ENCODE results near the gene TUSC2. TPM values are rescaled to one million over a fixed set of nuclear protein-coding genes. Genes with fewer than 3 reads are reported as not detected.

The TUSC2 gene
- total and polyA plus RNA-seq, 10 of the 15 experiments (the other 5 are each of a cell fraction or from before 2014, with no cell fraction given), result 4.0 to 73.8 (median 34.3) TPM

DNA sequence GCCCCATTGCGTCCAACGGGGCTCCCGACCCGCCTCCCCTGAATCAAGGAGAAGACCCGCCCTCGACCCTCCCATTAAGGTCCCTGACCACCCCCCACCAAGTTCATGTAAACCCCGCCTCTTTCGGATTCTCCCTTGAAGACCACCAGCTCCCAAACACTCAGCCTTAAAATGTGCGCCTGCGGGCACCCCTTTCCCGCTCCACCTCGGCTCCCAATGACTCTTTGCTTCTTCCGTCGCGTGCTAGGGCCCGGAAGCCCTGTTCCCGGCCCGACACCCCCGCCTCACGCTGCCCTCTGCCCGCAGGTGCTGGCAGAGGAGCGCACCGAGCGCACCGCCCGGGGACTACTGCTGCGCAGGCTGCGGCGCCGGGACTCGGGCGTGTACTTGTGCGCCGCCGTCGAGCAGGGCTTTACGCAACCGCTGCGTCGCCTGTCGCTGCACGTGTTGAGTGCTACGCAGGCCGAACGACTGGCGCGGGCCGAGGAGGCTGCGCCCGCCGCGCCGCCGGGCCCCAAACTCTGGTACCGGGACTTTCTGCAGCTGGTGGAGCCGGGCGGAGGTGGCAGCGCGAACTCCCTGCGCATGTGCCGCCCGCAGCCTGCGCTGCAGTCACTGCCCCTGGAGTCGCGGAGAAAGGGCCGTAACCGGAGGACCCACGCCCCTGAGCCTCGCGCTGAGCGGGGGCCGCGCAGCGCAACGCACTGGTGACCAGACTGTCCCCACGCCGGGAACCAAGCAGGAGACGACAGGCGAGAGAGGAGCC lies 51.8 kb downstream of the TUSC2 start:
- WGBS (ENCODE audit: insufficient coverage, insufficient replicate concordance, low lambda C conversion rate, missing lambda C conversion rate), result 19% methylated on average over 76 of the region's 79 CpGs

More for the DNA sequence above, 51.8 kb downstream of the TUSC2 start:
- Histone ChIP-seq H3K27me3 (replicated peaks in 1 of 2; ENCODE audit: control insufficient read depth in 2 of 2, insufficient read depth in 2 of 2, low read length in 1 of 2) (peaks cover 7 to 8% of the 10 kb centered on the region in 2 experiments; a peak in 3 of 4 replicates), H2AFZ (ENCODE audit: control insufficient read depth, low read depth, low read length) (no peak overlapping the region), H3K9ac (ENCODE audit: control insufficient read depth, insufficient read depth, low read length) (no peak overlapping the region), H3K9me3 (replicated peaks; ENCODE audit: control insufficient read depth, insufficient read depth, low read length) (no peaks in the 10 kb centered on the region), H4K20me1 (ENCODE audit: control insufficient read depth, insufficient read depth) (no peaks in the 10 kb centered on the region), H3K4me2 (ENCODE audit: control insufficient read depth, insufficient read depth) (no peak overlapping the region), H3K27ac (ENCODE audit: control insufficient read depth, insufficient read depth) (no peak overlapping the region), H3K4me3 (no peak overlapping the region), H3K79me2 (ENCODE audit: control insufficient read depth, insufficient read depth, low read length) (no peaks in the 10 kb centered on the region), H3K36me3 (ENCODE audit: control insufficient read depth in 2 of 2, insufficient read depth in 2 of 2, low read length in 1 of 2) (no peaks in the 10 kb centered on the region), H3K4me1 (ENCODE audit: control insufficient read depth, insufficient read depth, low read length) (peaks cover 6% of the 10 kb centered on the region)
- in situ Hi-C loops (cut with MboI), result no loop called here
- ChIA-PET POLR2A (no interaction called here), RAD21 (ENCODE audit: unreplicated experiment) (interaction anchor here (0.6 kb wide), 2 partner anchors 62 to 337 kb away, joined by 3 to 6 read pairs; no protein-coding TSS in a partner anchor), SMC1A (ENCODE audit: uncharacterized antibody, unreplicated experiment) (no interaction called here), CTCF (interaction anchor here (1.4 kb wide), 1 partner anchor 48 kb away, joined by 5 read pairs; no protein-coding TSS in a partner anchor)
- DNase-seq (ENCODE audit: low read depth, low spot score) (no peak), ATAC-seq (no peak), FAIRE-seq (no peak)
- no TSS peak for BruUV-seq (replicated peaks)
- intact Hi-C loops (cut with micrococcal nuclease; ENCODE audit: unreplicated experiment), result no loop called here
- TF ChIP-seq, protein P1, sequence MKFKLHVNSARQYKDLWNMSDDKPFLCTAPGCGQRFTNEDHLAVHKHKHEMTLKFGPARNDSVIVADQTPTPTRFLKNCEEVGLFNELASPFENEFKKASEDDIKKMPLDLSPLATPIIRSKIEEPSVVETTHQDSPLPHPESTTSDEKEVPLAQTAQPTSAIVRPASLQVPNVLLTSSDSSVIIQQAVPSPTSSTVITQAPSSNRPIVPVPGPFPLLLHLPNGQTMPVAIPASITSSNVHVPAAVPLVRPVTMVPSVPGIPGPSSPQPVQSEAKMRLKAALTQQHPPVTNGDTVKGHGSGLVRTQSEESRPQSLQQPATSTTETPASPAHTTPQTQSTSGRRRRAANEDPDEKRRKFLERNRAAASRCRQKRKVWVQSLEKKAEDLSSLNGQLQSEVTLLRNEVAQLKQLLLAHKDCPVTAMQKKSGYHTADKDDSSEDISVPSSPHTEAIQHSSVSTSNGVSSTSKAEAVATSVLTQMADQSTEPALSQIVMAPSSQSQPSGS (IDR thresholded peaks at IDR 0.05; ENCODE audit: low read length), result no peak
- TF ChIP-seq SUZ12 (IDR thresholded peaks at IDR 0.05; ENCODE audit: unreplicated experiment), result peak; percentile 31
